Panc1 (cell line): ENCODE data around the gene C10orf143. TPM values are rescaled to one million over a fixed set of nuclear protein-coding genes. Genes with fewer than 3 reads are reported as not detected.

Experiments used
- ATAC-seq: fragments of 200-7000 bp; cut with Tn5 transposase; 2 replicates; pipeline ENCODE4 v1.9.1; 2020; ENCODE audit warnings: mild to moderate bottlenecking, moderate library complexity
- BruUV-seq: library from RNA; stranded (reverse); fragments of 400-500 nt; replicated peaks from 2 replicates; lab custom pipeline; 2021; lab: Mats Ljungman, UMichigan
- CTCF ChIA-PET: fragments of 300-600 bp; sonication (Branson Sonifier 250); formaldehyde crosslinking; loops from one replicate; lab custom pipeline; 2022; ENCODE audit warnings: antibody characterized with exemption; lab: Charles Lee
- POLR2A ChIA-PET: fragments of 300-600 bp; sonication (Branson Sonifier 250); formaldehyde crosslinking; loops from one replicate; lab custom pipeline; 2022; ENCODE audit warnings: antibody characterized with exemption; lab: Charles Lee
- DNase-seq: peaks from one replicate; pipeline ENCODE4 v3.0.0-alpha.2; 2010; ENCODE audit warnings: low read depth, low spot score
- H3K27ac ChIP-seq: 2 replicates; pipeline ENCODE4 v1.5.1; 2011; ENCODE audit warnings: mild to moderate bottlenecking, low read length, inconsistent platforms
- H3K27me3 ChIP-seq: fragments of 200-500 bp; sonication (Bioruptor generic); 2 replicates; pipeline ENCODE4 v1.6.0; 2014; ENCODE audit warnings: low read length, inconsistent platforms; ENCODE audit not compliant: control insufficient read depth, insufficient read depth
- H3K36me3 ChIP-seq: fragments of 200-500 bp; sonication (Bioruptor generic); 2 replicates; pipeline ENCODE4 v1.5.1; 2014; ENCODE audit warnings: inconsistent platforms, mild to moderate bottlenecking, low read length, moderate library complexity; ENCODE audit not compliant: control insufficient read depth, insufficient read depth
- H3K4me1 ChIP-seq: 2 replicates; pipeline ENCODE4 v1.5.1; 2011; ENCODE audit warnings: inconsistent platforms, mild to moderate bottlenecking, low read length, moderate library complexity; ENCODE audit not compliant: control insufficient read depth, insufficient read depth
- H3K4me3 ChIP-seq, 2 experiments: 2 replicates each; pipeline ENCODE4 v1.5.1; 2011 to 2012; ENCODE audit warnings: low read depth in 2 of 2, low read length in 2 of 2, mild to moderate bottlenecking in 2 of 2, inconsistent platforms in 1 of 2, moderate library complexity in 1 of 2
- H3K9me3 ChIP-seq: fragments of 200-500 bp; sonication (Bioruptor generic); 2 replicates; pipeline ENCODE4 v1.5.1; 2014; ENCODE audit warnings: low read depth, mild to moderate bottlenecking, inconsistent platforms, low read length, moderate library complexity; ENCODE audit not compliant: control insufficient read depth, insufficient read depth
- POLR2AphosphoS5 ChIP-seq: IDR thresholded peaks from 2 replicates; pipeline ENCODE4 v1.6.1; 2012; ENCODE audit warnings: mild to moderate bottlenecking, low read depth, low read length, moderate library complexity
- SIN3A ChIP-seq: IDR thresholded peaks from 2 replicates; pipeline ENCODE4 v1.6.1; 2012; ENCODE audit warnings: low read depth, mild to moderate bottlenecking, low read length, moderate library complexity, borderline replicate concordance; ENCODE audit not compliant: insufficient read depth
- TCF7L2 ChIP-seq: IDR thresholded peaks from 2 replicates; pipeline ENCODE4 v1.6.1; 2011; ENCODE audit warnings: mild to moderate bottlenecking, low read depth, low read length, inconsistent platforms
- in situ Hi-C: cut with HindIII; loops from 2 replicates; pipeline ENCODE4 v1.10.0; 2016; ENCODE audit warnings: low sequenced_read_pairs, low pct_unique_long_range_greater_than_20kb
- intact Hi-C: fragments of 100-400 bp; cut with micrococcal nuclease; formaldehyde crosslinking; loops from one replicate; pipeline ENCODE4 v1.10.0; 2022; ENCODE audit not compliant: unreplicated experiment
- total RNA-seq: library from RNA; stranded (reverse); gene quantifications from one replicate; pipeline ENCODE4 v1.2.1, GENCODE V29; 2021; ENCODE audit not compliant: unreplicated experiment
- TF ChIP-seq, protein P1 (sequence below), 2 experiments: IDR thresholded peaks; 2 replicates each; pipeline ENCODE4 v1.6.1; 2011 to 2012; ENCODE audit warnings: low read depth in 2 of 2, control low read depth in 1 of 2, low read length in 1 of 2, mild to moderate bottlenecking in 1 of 2, moderate library complexity in 1 of 2; ENCODE audit not compliant: insufficient read depth in 1 of 2
- TF ChIP-seq, protein P2 (sequence below): fragments of 450-650 bp; IDR thresholded peaks from 2 replicates; pipeline ENCODE4 v1.5.1; 2017; ENCODE audit warnings: mild to moderate bottlenecking

Gene C10orf143
- total RNA-seq, 1 experiment from 2014 or later = 1.0 TPM

DNA sequence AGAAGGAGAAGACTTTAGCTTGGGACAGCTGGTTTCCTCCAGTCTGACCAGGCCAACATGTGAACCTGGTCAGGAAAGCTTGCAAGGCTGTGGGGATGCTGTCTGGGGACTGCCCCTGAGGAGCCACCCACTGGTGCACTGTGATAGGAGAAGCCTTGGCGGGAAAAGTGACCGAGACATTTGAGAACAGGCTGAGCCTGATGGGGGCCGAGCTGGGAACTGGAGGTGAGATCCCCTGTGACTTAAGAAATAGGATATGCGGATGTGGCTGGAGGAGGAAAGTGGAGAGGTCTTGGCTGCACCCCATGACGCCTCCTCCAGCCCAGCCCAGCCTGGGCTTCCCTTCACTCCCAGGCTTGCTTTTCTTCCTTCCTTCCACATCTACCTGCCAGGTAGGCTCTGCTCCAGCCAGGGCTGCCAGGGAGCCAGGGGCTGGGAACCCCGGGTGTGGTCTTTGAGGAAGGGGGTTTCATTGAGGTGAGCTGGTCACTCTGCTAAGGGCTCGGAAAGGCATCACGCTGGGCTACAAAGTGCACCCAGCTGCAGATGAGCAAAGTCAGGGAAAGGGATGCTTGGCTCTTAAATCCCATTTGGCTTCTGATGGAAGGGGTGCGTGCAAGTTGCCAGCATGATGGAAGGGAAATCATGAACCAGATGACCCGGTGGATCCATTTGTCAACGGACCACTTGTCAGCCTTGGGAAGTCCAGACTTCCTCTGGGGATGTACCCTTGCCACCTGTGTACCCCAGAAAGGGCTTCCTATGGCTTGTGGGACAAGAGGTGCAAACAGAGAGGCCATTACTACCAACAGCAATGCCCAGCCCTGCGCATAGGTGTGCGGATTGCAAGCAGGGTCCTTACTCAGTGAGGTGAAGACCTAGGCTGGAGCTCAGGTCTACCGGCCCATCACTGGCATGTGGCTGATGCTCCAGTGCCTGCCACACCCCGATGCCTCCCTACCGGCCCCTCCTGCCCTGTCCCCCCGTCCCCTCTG, 66.3 kb downstream of the C10orf143 start:
- POLR2A ChIA-PET = no interaction called here
- Histone ChIP-seq H3K27ac (no peak overlapping the region), H3K9me3 (no peaks in the 10 kb centered on the region), H3K27me3 (peaks cover 8% of the 10 kb centered on the region; the same call in 1 of the 2 replicates), H3K36me3 (no peaks in the 10 kb centered on the region), H3K4me3 (no peak overlapping the region), H3K4me1 (no peaks in the 10 kb centered on the region)
- no TSS peak for BruUV-seq
- CTCF ChIA-PET = interaction anchor here (0.6 kb wide), 1 partner anchor 155 kb away, joined by 7 read pairs; no protein-coding TSS in a partner anchor
- no peak for ATAC-seq
- TF ChIP-seq, protein P1, sequence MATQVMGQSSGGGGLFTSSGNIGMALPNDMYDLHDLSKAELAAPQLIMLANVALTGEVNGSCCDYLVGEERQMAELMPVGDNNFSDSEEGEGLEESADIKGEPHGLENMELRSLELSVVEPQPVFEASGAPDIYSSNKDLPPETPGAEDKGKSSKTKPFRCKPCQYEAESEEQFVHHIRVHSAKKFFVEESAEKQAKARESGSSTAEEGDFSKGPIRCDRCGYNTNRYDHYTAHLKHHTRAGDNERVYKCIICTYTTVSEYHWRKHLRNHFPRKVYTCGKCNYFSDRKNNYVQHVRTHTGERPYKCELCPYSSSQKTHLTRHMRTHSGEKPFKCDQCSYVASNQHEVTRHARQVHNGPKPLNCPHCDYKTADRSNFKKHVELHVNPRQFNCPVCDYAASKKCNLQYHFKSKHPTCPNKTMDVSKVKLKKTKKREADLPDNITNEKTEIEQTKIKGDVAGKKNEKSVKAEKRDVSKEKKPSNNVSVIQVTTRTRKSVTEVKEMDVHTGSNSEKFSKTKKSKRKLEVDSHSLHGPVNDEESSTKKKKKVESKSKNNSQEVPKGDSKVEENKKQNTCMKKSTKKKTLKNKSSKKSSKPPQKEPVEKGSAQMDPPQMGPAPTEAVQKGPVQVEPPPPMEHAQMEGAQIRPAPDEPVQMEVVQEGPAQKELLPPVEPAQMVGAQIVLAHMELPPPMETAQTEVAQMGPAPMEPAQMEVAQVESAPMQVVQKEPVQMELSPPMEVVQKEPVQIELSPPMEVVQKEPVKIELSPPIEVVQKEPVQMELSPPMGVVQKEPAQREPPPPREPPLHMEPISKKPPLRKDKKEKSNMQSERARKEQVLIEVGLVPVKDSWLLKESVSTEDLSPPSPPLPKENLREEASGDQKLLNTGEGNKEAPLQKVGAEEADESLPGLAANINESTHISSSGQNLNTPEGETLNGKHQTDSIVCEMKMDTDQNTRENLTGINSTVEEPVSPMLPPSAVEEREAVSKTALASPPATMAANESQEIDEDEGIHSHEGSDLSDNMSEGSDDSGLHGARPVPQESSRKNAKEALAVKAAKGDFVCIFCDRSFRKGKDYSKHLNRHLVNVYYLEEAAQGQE (IDR thresholded peaks at IDR 0.05; ENCODE audit: insufficient read depth in 1 of 2, low read depth in 2 of 2, low read length in 1 of 2) = no peak
- no peak for TF ChIP-seq SIN3A
- TF ChIP-seq POLR2AphosphoS5 = no peak
- TF ChIP-seq TCF7L2 = no peak
- TF ChIP-seq, protein P2, sequence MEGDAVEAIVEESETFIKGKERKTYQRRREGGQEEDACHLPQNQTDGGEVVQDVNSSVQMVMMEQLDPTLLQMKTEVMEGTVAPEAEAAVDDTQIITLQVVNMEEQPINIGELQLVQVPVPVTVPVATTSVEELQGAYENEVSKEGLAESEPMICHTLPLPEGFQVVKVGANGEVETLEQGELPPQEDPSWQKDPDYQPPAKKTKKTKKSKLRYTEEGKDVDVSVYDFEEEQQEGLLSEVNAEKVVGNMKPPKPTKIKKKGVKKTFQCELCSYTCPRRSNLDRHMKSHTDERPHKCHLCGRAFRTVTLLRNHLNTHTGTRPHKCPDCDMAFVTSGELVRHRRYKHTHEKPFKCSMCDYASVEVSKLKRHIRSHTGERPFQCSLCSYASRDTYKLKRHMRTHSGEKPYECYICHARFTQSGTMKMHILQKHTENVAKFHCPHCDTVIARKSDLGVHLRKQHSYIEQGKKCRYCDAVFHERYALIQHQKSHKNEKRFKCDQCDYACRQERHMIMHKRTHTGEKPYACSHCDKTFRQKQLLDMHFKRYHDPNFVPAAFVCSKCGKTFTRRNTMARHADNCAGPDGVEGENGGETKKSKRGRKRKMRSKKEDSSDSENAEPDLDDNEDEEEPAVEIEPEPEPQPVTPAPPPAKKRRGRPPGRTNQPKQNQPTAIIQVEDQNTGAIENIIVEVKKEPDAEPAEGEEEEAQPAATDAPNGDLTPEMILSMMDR = no peak
- DNase-seq = no peak
- in situ Hi-C loops = no loop called here
- intact Hi-C loops = no loop called here

DNA sequence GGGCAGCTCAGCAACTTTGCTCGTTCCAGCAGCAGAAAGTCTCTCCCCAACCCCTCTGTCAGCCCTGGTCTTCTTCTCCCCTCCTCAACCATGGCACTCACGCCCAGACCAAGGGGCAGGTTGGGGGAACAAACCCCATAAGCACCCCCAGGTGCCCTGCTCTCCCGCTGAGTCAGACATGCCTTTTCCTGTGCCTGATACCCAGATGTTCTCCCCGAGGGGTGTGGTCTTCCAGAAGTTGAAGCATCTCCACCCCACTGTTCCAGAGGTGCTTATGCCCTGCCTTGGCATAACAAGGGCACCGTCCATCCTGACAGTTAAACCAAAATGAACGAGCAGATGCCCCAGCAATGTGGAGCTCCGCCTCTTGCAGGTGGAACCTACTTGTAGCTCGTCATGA, 67.1 kb downstream of the C10orf143 start:
- TF ChIP-seq, protein P1 (IDR thresholded peaks at IDR 0.05; ENCODE audit: insufficient read depth in 1 of 2, low read depth in 2 of 2, low read length in 1 of 2) = no peak
- intact Hi-C loops = no loop called here
- Histone ChIP-seq H3K36me3 (no peaks in the 10 kb centered on the region), H3K9me3 (no peaks in the 10 kb centered on the region), H3K4me3 (no peak overlapping the region), H3K27ac (no peak overlapping the region), H3K4me1 (no peaks in the 10 kb centered on the region), H3K27me3 (peaks cover 8% of the 10 kb centered on the region; the same call in 1 of the 2 replicates)
- ATAC-seq (no peak), DNase-seq (no peak)
- in situ Hi-C loops = no loop called here
- BruUV-seq = no TSS peak
- POLR2A ChIA-PET = interaction anchor here (0.6 kb wide), 1 partner anchor 936 kb away, joined by 4 read pairs; no protein-coding TSS in a partner anchor
- CTCF ChIA-PET = no interaction called here
